Osteoblast (primary cell): Measurements from ENCODE around the gene RABIF. TPM values are rescaled to one million over a fixed set of nuclear protein-coding genes. Genes with fewer than 3 reads are reported as not detected.

Experiments used
- DNase-seq: peaks from one replicate; pipeline ENCODE4 v3.0.0; 2011; ENCODE audit warnings: low spot score, mixed read lengths; ENCODE audit not compliant: insufficient read length; ENCODE audit errors: missing footprints
- H2AFZ ChIP-seq: 2 replicates; pipeline ENCODE4 v1.6.0; 2011; ENCODE audit warnings: mild to moderate bottlenecking, low read length
- H3K27ac ChIP-seq: 2 replicates; pipeline ENCODE4 v1.5.1; 2011; ENCODE audit warnings: mild to moderate bottlenecking, low read depth, low read length, moderate library complexity
- H3K27me3 ChIP-seq: 2 replicates; pipeline ENCODE4 v1.6.0; 2012; ENCODE audit warnings: mild to moderate bottlenecking, control low read depth, inconsistent platforms, low read length, moderate library complexity; ENCODE audit not compliant: insufficient read depth
- H3K36me3 ChIP-seq: 2 replicates; pipeline ENCODE4 v1.5.1; 2011; ENCODE audit warnings: mild to moderate bottlenecking, low read length, control low read depth, moderate library complexity; ENCODE audit not compliant: insufficient read depth
- H3K4me1 ChIP-seq: 2 replicates; pipeline ENCODE4 v1.5.1; 2011; ENCODE audit warnings: mild to moderate bottlenecking, low read length, control low read depth, moderate library complexity; ENCODE audit not compliant: insufficient read depth
- H3K4me2 ChIP-seq: 2 replicates; pipeline ENCODE4 v1.6.0; 2011; ENCODE audit warnings: mild to moderate bottlenecking, low read length; ENCODE audit not compliant: insufficient read depth
- H3K4me3 ChIP-seq: fragments of 200-600 bp; sonication (generic); 3 replicates; pipeline ENCODE4 v1.5.1; 2012; ENCODE audit warnings: mild to moderate bottlenecking, low read length, inconsistent platforms; ENCODE audit not compliant: insufficient read depth
- H3K79me2 ChIP-seq: 2 replicates; pipeline ENCODE4 v1.6.0; 2012; ENCODE audit warnings: mild to moderate bottlenecking, low read length, control low read depth, inconsistent platforms; ENCODE audit not compliant: insufficient read depth
- H3K9me3 ChIP-seq: 2 replicates; pipeline ENCODE4 v1.5.1; 2011; ENCODE audit warnings: low read depth, low read length, control low read depth
- H4K20me1 ChIP-seq: 2 replicates; pipeline ENCODE4 v1.6.0; 2012; ENCODE audit warnings: mild to moderate bottlenecking, low read length, control low read depth; ENCODE audit not compliant: insufficient read depth
- CTCF ChIP-seq: IDR thresholded peaks from 2 replicates; pipeline ENCODE4 v1.5.1; 2011; ENCODE audit warnings: mild to moderate bottlenecking, low read depth, low read length, moderate library complexity; ENCODE audit errors: extremely low read depth
- total RNA-seq: library from RNA; depleted of rRNA; stranded (reverse); fragments of >200 nt; gene quantifications from 2 replicates; pipeline ENCODE4 v1.2.3, GENCODE V29; 2012

RABIF gene
- total RNA-seq, 1 donor, result 7.2 TPM

GRCh38 chr1:202850593-202851362 lies 38.2 kb downstream of the RABIF start:
- Histone ChIP-seq H3K79me2 (no peaks in the 10 kb centered on the region), H2AFZ (no peak overlapping the region), H3K4me2 (no peak overlapping the region), H3K27me3 (no peaks in the 10 kb centered on the region), H3K27ac (no peak overlapping the region), H3K36me3 (no peaks in the 10 kb centered on the region), H3K9me3 (no peaks in the 10 kb centered on the region), H3K4me3 (no peak overlapping the region), H4K20me1 (no peaks in the 10 kb centered on the region), H3K4me1 (no peaks in the 10 kb centered on the region)
- no peak for DNase-seq
- TF ChIP-seq CTCF, result no peak

- TF ChIP-seq CTCF, result no peak
- Histone ChIP-seq H4K20me1 (no peaks in the 10 kb centered on the region), H3K27me3 (no peaks in the 10 kb centered on the region), H3K36me3 (no peaks in the 10 kb centered on the region), H2AFZ (no peak overlapping the region), H3K79me2 (no peaks in the 10 kb centered on the region), H3K4me2 (no peak overlapping the region), H3K9me3 (no peaks in the 10 kb centered on the region), H3K27ac (no peak overlapping the region), H3K4me3 (no peak overlapping the region), H3K4me1 (no peaks in the 10 kb centered on the region)
- no peak for DNase-seq
Measured at GRCh38 chr1:202848191-202848542, 40.8 kb downstream of the RABIF start.

- H3K4me3 ChIP-seq, result no peak overlapping the region
- H3K4me2 ChIP-seq, result no peak overlapping the region
- no peaks in the 10 kb centered on the region for H3K4me1 ChIP-seq
- H3K27me3 ChIP-seq, result peaks cover 4% of the 10 kb centered on the region
- H3K79me2 ChIP-seq, result no peaks in the 10 kb centered on the region
- no peak for DNase-seq
- no peaks in the 10 kb centered on the region for H3K9me3 ChIP-seq
- H4K20me1 ChIP-seq, result no peaks in the 10 kb centered on the region
- no peak overlapping the region for H3K27ac ChIP-seq
- no peak overlapping the region for H2AFZ ChIP-seq
- TF ChIP-seq CTCF, result no peak
- no peaks in the 10 kb centered on the region for H3K36me3 ChIP-seq
Measured at GRCh38 chr1:202844935-202845334, 44.0 kb downstream of the RABIF start.

GRCh38 chr1:202844259-202844658 lies 44.7 kb downstream of the RABIF start:
- no peak for DNase-seq
- TF ChIP-seq CTCF, result no peak
- Histone ChIP-seq H3K4me3 (no peak overlapping the region), H3K27me3 (peaks cover 4% of the 10 kb centered on the region), H3K36me3 (no peaks in the 10 kb centered on the region), H3K79me2 (no peaks in the 10 kb centered on the region), H2AFZ (no peak overlapping the region), H3K9me3 (no peaks in the 10 kb centered on the region), H3K4me2 (no peak overlapping the region), H4K20me1 (no peaks in the 10 kb centered on the region), H3K27ac (no peak overlapping the region), H3K4me1 (no peaks in the 10 kb centered on the region)
